Smooth muscle cell (in vitro differentiated cells): ENCODE results near the gene GHRHR. TPM values are rescaled to one million over a fixed set of nuclear protein-coding genes. Genes with fewer than 3 reads are reported as not detected.

Experiments used
- DNase-seq: peaks from one replicate; lab custom pipeline; 2025; ENCODE audit not compliant: unreplicated experiment; lab: John Stamatoyannopoulos, UW
- H2AFZ ChIP-seq: fragments of 200-600 bp; sonication (generic); 2 replicates; pipeline ENCODE4 v1.6.0; 2016; ENCODE audit warnings: antibody characterized with exemption, low read depth, mild to moderate bottlenecking
- H3F3A ChIP-seq: fragments of 200-600 bp; sonication (generic); 2 replicates; pipeline ENCODE4 v1.6.0; 2017; ENCODE audit warnings: antibody characterized with exemption, low read depth
- H3K27ac ChIP-seq: fragments of 200-600 bp; sonication (generic); 2 replicates; pipeline ENCODE4 v1.5.1; 2016; ENCODE audit warnings: low read depth, mild to moderate bottlenecking
- H3K27me3 ChIP-seq: fragments of 200-600 bp; sonication (generic); 2 replicates; pipeline ENCODE4 v1.6.1; 2016; ENCODE audit warnings: low read depth, mild to moderate bottlenecking
- H3K36me3 ChIP-seq: fragments of 200-600 bp; sonication (generic); 2 replicates; pipeline ENCODE4 v1.5.1; 2016; ENCODE audit warnings: low read depth
- H3K4me1 ChIP-seq: fragments of 200-600 bp; sonication (generic); 2 replicates; pipeline ENCODE4 v1.5.1; 2016; ENCODE audit warnings: low read depth
- H3K4me2 ChIP-seq: fragments of 200-600 bp; sonication (generic); 2 replicates; pipeline ENCODE4 v1.6.0; 2016; ENCODE audit warnings: mild to moderate bottlenecking
- H3K4me3 ChIP-seq: fragments of 200-600 bp; sonication (generic); 2 replicates; pipeline ENCODE4 v1.5.1; 2016; ENCODE audit warnings: mild to moderate bottlenecking
- H3K79me2 ChIP-seq: fragments of 200-600 bp; sonication (generic); 2 replicates; pipeline ENCODE4 v1.6.0; 2016; ENCODE audit warnings: low read depth, mild to moderate bottlenecking
- H3K9ac ChIP-seq: fragments of 200-600 bp; sonication (generic); 2 replicates; pipeline ENCODE4 v1.6.0; 2016; ENCODE audit warnings: low read depth
- H3K9me3 ChIP-seq: fragments of 200-600 bp; sonication (generic); replicated peaks from 2 replicates; pipeline ENCODE4 v1.5.1; 2016; ENCODE audit warnings: low read depth
- H4K20me1 ChIP-seq: fragments of 200-600 bp; sonication (generic); 2 replicates; pipeline ENCODE4 v1.6.0; 2016; ENCODE audit warnings: low read depth
- CTCF ChIP-seq: fragments of 200-600 bp; sonication (generic); IDR thresholded peaks from 2 replicates; pipeline ENCODE4 v1.5.1; 2017; ENCODE audit warnings: borderline replicate concordance, mild to moderate bottlenecking, antibody characterized with exemption; ENCODE audit not compliant: insufficient read depth, poor library complexity, severe bottlenecking
- WGBS: methylation state at CpG from one replicate; pipeline ENCODE4 v1.1.7; 2016; ENCODE audit warnings: low lambda C conversion rate; 5-methylcytosine and 5-hydroxymethylcytosine counted together
- polyA plus RNA-seq: library from polyadenylated mRNA; unstranded; fragments of >200 nt; fragmentation: Nextera tagmentation; extraction: Ambion mirVana; gene quantifications from 2 replicates; pipeline ENCODE4 v1.2.1, GENCODE V29; 2016
- total RNA-seq: library from RNA; depleted of rRNA; stranded (reverse); fragments of >200 nt; gene quantifications from 2 replicates; pipeline ENCODE4 v1.2.3, GENCODE V29; 2014

Gene GHRHR
- total and polyA plus RNA-seq, 2 experiments from 2014 or later, result not detected

GRCh38 chr7:31000779-31001178 is 37.0 kb downstream of the GHRHR start:
- no peaks in the 10 kb centered on the region for H3K79me2 ChIP-seq
- H3K36me3 ChIP-seq, result no peaks in the 10 kb centered on the region
- H3K4me2 ChIP-seq, result no peak overlapping the region
- H3K27me3 ChIP-seq, result peaks cover 3% of the 10 kb centered on the region
- no peaks in the 10 kb centered on the region for H3K4me1 ChIP-seq
- no peaks in the 10 kb centered on the region for H3K9me3 ChIP-seq
- no peaks in the 10 kb centered on the region for H3F3A ChIP-seq
- H3K9ac ChIP-seq, result no peak overlapping the region
- TF ChIP-seq CTCF, result no peak
- no peak overlapping the region for H3K4me3 ChIP-seq
- no peak overlapping the region for H2AFZ ChIP-seq
- H4K20me1 ChIP-seq, result no peaks in the 10 kb centered on the region
- WGBS, result 83% methylated on average over 5 of the region's 5 CpGs
- no peak overlapping the region for H3K27ac ChIP-seq
- no peak for DNase-seq

GRCh38 chr7:31002256-31002655 is 38.5 kb downstream of the GHRHR start:
- 69% methylated on average over 6 of the region's 6 CpGs for WGBS
- H2AFZ ChIP-seq, result no peak overlapping the region
- no peaks in the 10 kb centered on the region for H3K36me3 ChIP-seq
- H3K9ac ChIP-seq, result no peak overlapping the region
- no peak overlapping the region for H3K4me2 ChIP-seq
- no peaks in the 10 kb centered on the region for H3K79me2 ChIP-seq
- no peaks in the 10 kb centered on the region for H3K4me1 ChIP-seq
- no peak for DNase-seq
- no peaks in the 10 kb centered on the region for H3F3A ChIP-seq
- peaks cover 6% of the 10 kb centered on the region for H3K27me3 ChIP-seq
- TF ChIP-seq CTCF, result no peak
- no peak overlapping the region for H3K4me3 ChIP-seq
- H3K9me3 ChIP-seq, result no peaks in the 10 kb centered on the region
- H3K27ac ChIP-seq, result no peak overlapping the region
- H4K20me1 ChIP-seq, result no peaks in the 10 kb centered on the region

- Histone ChIP-seq H3K36me3 (no peaks in the 10 kb centered on the region), H3K4me3 (no peak overlapping the region), H3K27me3 (peaks cover 9% of the 10 kb centered on the region), H3K4me1 (no peaks in the 10 kb centered on the region), H3K4me2 (no peak overlapping the region), H4K20me1 (no peaks in the 10 kb centered on the region), H3K79me2 (no peaks in the 10 kb centered on the region), H2AFZ (no peak overlapping the region), H3K9me3 (no peaks in the 10 kb centered on the region), H3F3A (no peaks in the 10 kb centered on the region), H3K27ac (no peak overlapping the region), H3K9ac (no peak overlapping the region)
- no peak for TF ChIP-seq CTCF
- no peak for DNase-seq
- WGBS, result 97% methylated on average over 2 of the region's 2 CpGs
Measured at GRCh38 chr7:31003097-31003496, 39.3 kb downstream of the GHRHR start.

- no peaks in the 10 kb centered on the region for H3K79me2 ChIP-seq
Measured at GRCh38 chr7:31003721-31004120, 40.0 kb downstream of the GHRHR start.

More at GRCh38 chr7:31003721-31004120, 40.0 kb downstream of the GHRHR start:
- Histone ChIP-seq H3K4me3 (no peak overlapping the region), H3K4me1 (no peaks in the 10 kb centered on the region), H3K4me2 (no peak overlapping the region), H3K9ac (no peak overlapping the region), H4K20me1 (no peaks in the 10 kb centered on the region), H3K27ac (no peak overlapping the region), H3K36me3 (no peaks in the 10 kb centered on the region), H3K27me3 (peaks cover 12% of the 10 kb centered on the region), H3K9me3 (no peaks in the 10 kb centered on the region), H3F3A (no peaks in the 10 kb centered on the region), H2AFZ (no peak overlapping the region)
- 86% methylated on average over 6 of the region's 6 CpGs for WGBS
- DNase-seq, result no peak
- TF ChIP-seq CTCF, result no peak
